NCI-H1694 (cell line): ENCODE results near the gene ELOVL1.
A peak's percentile ranks its signal among the peaks of the same experiment; 100 is the strongest.

ENCODE experiments used
- DNase-seq: peaks from one replicate; lab custom pipeline; 2025; lab: John Stamatoyannopoulos, UW

The ELOVL1 gene

GRCh38 chr1:43327549-43328292 is 40.1 kb downstream of the ELOVL1 start:
- no peak for DNase-seq

- DNase-seq = no peak
Observed at GRCh38 chr1:43325381-43325780, 42.4 kb downstream of the ELOVL1 start.

GRCh38 chr1:43324810-43325209 is 43.0 kb downstream of the ELOVL1 start:
- DNase-seq = no peak

- no peak for DNase-seq
Observed at GRCh38 chr1:43322506-43322905, 45.3 kb downstream of the ELOVL1 start.

- no peak for DNase-seq
Observed at GRCh38 chr1:43321331-43321891, 46.4 kb downstream of the ELOVL1 start.

GRCh38 chr1:43319766-43320165 is 48.0 kb downstream of the ELOVL1 start:
- no peak for DNase-seq

GRCh38 chr1:43319288-43319687 is 48.5 kb downstream of the ELOVL1 start:
- DNase-seq = no peak

- no peak for DNase-seq
Observed at GRCh38 chr1:43318831-43319230, 49.0 kb downstream of the ELOVL1 start.

GRCh38 chr1:43317817-43318471 is 49.9 kb downstream of the ELOVL1 start:
- peak; percentile 77 for DNase-seq

GRCh38 chr1:43316738-43317520 is 50.9 kb downstream of the ELOVL1 start:
- no peak for DNase-seq

GRCh38 chr1:43315963-43316737 is 51.7 kb downstream of the ELOVL1 start:
- no peak for DNase-seq

GRCh38 chr1:43315481-43315880 is 52.3 kb downstream of the ELOVL1 start:
- DNase-seq = no peak

GRCh38 chr1:43314233-43314632 is 53.6 kb downstream of the ELOVL1 start:
- DNase-seq = no peak

GRCh38 chr1:43313771-43314170 is 54.0 kb downstream of the ELOVL1 start:
- DNase-seq = no peak
